ENCODE measurements around the gene APAF1.

DNA sequence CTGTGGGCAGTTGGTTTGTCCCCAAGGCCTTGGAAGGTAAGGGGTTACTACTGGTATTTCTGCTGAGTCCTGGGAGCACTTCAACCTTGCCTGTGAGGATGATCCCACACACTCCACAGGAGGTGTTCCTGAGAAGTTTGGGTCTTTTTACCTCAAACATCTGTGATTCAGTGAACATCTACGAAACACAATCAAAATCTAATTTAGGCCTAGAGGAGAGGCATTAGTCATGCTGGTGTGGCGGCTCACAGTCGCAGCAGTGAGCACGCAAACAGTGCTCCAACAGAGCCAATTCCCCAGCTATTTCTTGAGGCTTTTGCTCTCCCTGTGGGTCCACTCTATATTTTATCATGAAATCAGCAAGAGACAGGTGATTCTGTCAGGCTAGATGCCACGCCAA lies 107.6 kb downstream of the APAF1 start:
- TF ChIP-seq, protein P1, sequence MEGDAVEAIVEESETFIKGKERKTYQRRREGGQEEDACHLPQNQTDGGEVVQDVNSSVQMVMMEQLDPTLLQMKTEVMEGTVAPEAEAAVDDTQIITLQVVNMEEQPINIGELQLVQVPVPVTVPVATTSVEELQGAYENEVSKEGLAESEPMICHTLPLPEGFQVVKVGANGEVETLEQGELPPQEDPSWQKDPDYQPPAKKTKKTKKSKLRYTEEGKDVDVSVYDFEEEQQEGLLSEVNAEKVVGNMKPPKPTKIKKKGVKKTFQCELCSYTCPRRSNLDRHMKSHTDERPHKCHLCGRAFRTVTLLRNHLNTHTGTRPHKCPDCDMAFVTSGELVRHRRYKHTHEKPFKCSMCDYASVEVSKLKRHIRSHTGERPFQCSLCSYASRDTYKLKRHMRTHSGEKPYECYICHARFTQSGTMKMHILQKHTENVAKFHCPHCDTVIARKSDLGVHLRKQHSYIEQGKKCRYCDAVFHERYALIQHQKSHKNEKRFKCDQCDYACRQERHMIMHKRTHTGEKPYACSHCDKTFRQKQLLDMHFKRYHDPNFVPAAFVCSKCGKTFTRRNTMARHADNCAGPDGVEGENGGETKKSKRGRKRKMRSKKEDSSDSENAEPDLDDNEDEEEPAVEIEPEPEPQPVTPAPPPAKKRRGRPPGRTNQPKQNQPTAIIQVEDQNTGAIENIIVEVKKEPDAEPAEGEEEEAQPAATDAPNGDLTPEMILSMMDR (IDR thresholded peaks at IDR 0.05): no peak
- TF ChIP-seq EZH2 (IDR thresholded peaks at IDR 0.05; ENCODE audit: borderline replicate concordance, insufficient read depth, low read depth, low read length, poor library complexity, severe bottlenecking): no peak
